GM12878 (cell line): Measurements from ENCODE around the gene PPP5C. TPM values are rescaled to one million over a fixed set of nuclear protein-coding genes. Genes with fewer than 3 reads are reported as not detected.
A peak's percentile ranks its signal among the peaks of the same experiment; 100 is the strongest.

Experiments used
- ATAC-seq: fragments of 200-7000 bp; cut with Tn5 transposase; 3 replicates; pipeline ENCODE4 v1.9.1; 2020; ENCODE audit warnings: mild to moderate bottlenecking, moderate library complexity
- BruUV-seq: library from RNA; stranded (reverse); fragments of 400-500 nt; replicated peaks from 2 replicates; lab custom pipeline; 2021; lab: Mats Ljungman, UMichigan
- CTCF ChIA-PET: fragments of 300-600 bp; sonication (Branson Sonifier 250); formaldehyde crosslinking; extraction: SDS; loops from one replicate; lab custom pipeline; 2021; ENCODE audit warnings: inconsistent platforms; lab: Yijun Ruan, JAX
- POLR2A ChIA-PET: fragments of 350-600 bp; formaldehyde crosslinking; extraction: SDS; loops from one replicate; lab custom pipeline; 2021; ENCODE audit warnings: inconsistent platforms; lab: Charles Lee
- RAD21 ChIA-PET: fragments of 300-600 bp; sonication (Branson Sonifier 250); formaldehyde crosslinking; loops from one replicate; lab custom pipeline; 2023; ENCODE audit warnings: antibody characterized with exemption; ENCODE audit not compliant: unreplicated experiment; lab: Charles Lee
- SMC1A ChIA-PET: fragments of 300-600 bp; sonication (Branson Sonifier 250); formaldehyde crosslinking; loops from one replicate; lab custom pipeline; 2023; ENCODE audit not compliant: unreplicated experiment, uncharacterized antibody; lab: Charles Lee
- DNase-seq: peaks from one replicate; pipeline ENCODE4 v3.0.0-alpha.2; 2011; ENCODE audit warnings: low read depth, low spot score
- FAIRE-seq: peaks from 3 replicates; lab custom pipeline; 2011; peaks lifted over from hg19 to GRCh38; lab: Jason Lieb, UNC
- H2AFZ ChIP-seq: 2 replicates; pipeline ENCODE4 v1.6.0; 2011; ENCODE audit warnings: low read depth, low read length, control low read depth; ENCODE audit not compliant: control insufficient read depth
- H3K27ac ChIP-seq: 2 replicates; pipeline ENCODE4 v1.5.1; 2011; ENCODE audit warnings: control low read depth; ENCODE audit not compliant: control insufficient read depth, insufficient read depth
- H3K27me3 ChIP-seq, 2 experiments: replicated peaks in 1 of 2; 2 replicates each; pipeline versions ENCODE4 v1.6.0 to v1.6.1; 2011; ENCODE audit warnings: low read length in 1 of 2; ENCODE audit not compliant: control insufficient read depth in 2 of 2, insufficient read depth in 2 of 2
- H3K36me3 ChIP-seq, 2 experiments: 2 replicates each; pipeline ENCODE4 v1.5.1; 2011; ENCODE audit warnings: low read length in 1 of 2; ENCODE audit not compliant: control insufficient read depth in 2 of 2, insufficient read depth in 2 of 2
- H3K4me1 ChIP-seq: 2 replicates; pipeline ENCODE4 v1.6.1; 2011; ENCODE audit warnings: mild to moderate bottlenecking, low read length, moderate library complexity, mixed read lengths; ENCODE audit not compliant: control insufficient read depth, insufficient read depth
- H3K4me2 ChIP-seq: 2 replicates; pipeline ENCODE4 v1.6.0; 2011; ENCODE audit warnings: control low read depth; ENCODE audit not compliant: control insufficient read depth, insufficient read depth
- H3K4me3 ChIP-seq: fragments of 200-600 bp; sonication (generic); 2 replicates; pipeline ENCODE4 v1.5.1; 2016
- H3K79me2 ChIP-seq: 2 replicates; pipeline ENCODE4 v1.6.0; 2011; ENCODE audit warnings: low read length; ENCODE audit not compliant: control insufficient read depth, insufficient read depth
- H3K9ac ChIP-seq: 2 replicates; pipeline ENCODE4 v1.8.0; 2011; ENCODE audit warnings: low read length, control low read depth, mixed read lengths; ENCODE audit not compliant: control insufficient read depth, insufficient read depth
- H3K9me3 ChIP-seq: replicated peaks from 3 replicates; pipeline ENCODE4 v1.5.1; 2011; ENCODE audit warnings: mild to moderate bottlenecking, low read length; ENCODE audit not compliant: control insufficient read depth, insufficient read depth
- H4K20me1 ChIP-seq: 2 replicates; pipeline ENCODE4 v1.6.0; 2011; ENCODE audit not compliant: control insufficient read depth, insufficient read depth
- ATF3 ChIP-seq: IDR thresholded peaks from 2 replicates; pipeline ENCODE4 v1.6.1; 2011; ENCODE audit warnings: low read depth, mild to moderate bottlenecking, low read length, moderate library complexity, borderline replicate concordance; ENCODE audit errors: extremely low read depth
- BHLHE40 ChIP-seq, 2 experiments: fragments of 450-650 bp in 1 of 2; IDR thresholded peaks; 2 replicates each; pipeline ENCODE4 v1.6.1; 2011 to 2017; ENCODE audit warnings: low read depth in 2 of 2, borderline replicate concordance in 1 of 2, improper control_type of control experiment in 1 of 2, low read length in 1 of 2, mild to moderate bottlenecking in 1 of 2
- BRCA1 ChIP-seq: IDR thresholded peaks from 2 replicates; pipeline ENCODE4 v1.6.1; 2011; ENCODE audit warnings: low read depth, low read length, improper control_type of control experiment
- CHD4 ChIP-seq: fragments of 200-600 bp; sonication (generic); IDR thresholded peaks from 2 replicates; pipeline ENCODE4 v1.6.1; 2016; ENCODE audit warnings: mild to moderate bottlenecking
- EED ChIP-seq: sonication (generic); IDR thresholded peaks from 2 replicates; pipeline ENCODE4 v1.6.1; 2016; ENCODE audit warnings: antibody characterized with exemption, low read depth
- EGR1 ChIP-seq, 2 experiments: IDR thresholded peaks; 1 replicate in 1 of 2; 2 replicates in 1 of 2; pipeline ENCODE4 v1.6.1; 2011 to 2012; ENCODE audit warnings: low read depth in 2 of 2, low read length in 2 of 2, borderline replicate concordance in 1 of 2, mild to moderate bottlenecking in 1 of 2, moderate library complexity in 1 of 2
- GATAD2B ChIP-seq: fragments of 450-650 bp; conservative IDR thresholded peaks from 2 replicates; pipeline ENCODE4 v1.6.1; 2017; ENCODE audit warnings: low read depth, mild to moderate bottlenecking, moderate library complexity
- HDAC2 ChIP-seq: fragments of 200-600 bp; sonication (generic); IDR thresholded peaks from 2 replicates; pipeline ENCODE4 v1.6.1; 2017
- HDAC6 ChIP-seq: fragments of 200-600 bp; sonication (generic); IDR thresholded peaks from one replicate; pipeline ENCODE4 v1.8.0; 2017; ENCODE audit warnings: antibody characterized with exemption; ENCODE audit not compliant: unreplicated experiment
- HDGF ChIP-seq: fragments of 450-650 bp; IDR thresholded peaks from 2 replicates; pipeline ENCODE4 v1.6.1; 2016; ENCODE audit warnings: antibody characterized with exemption
- IKZF2 ChIP-seq, 2 experiments: fragments of 450-650 bp; IDR thresholded peaks; 2 replicates each; pipeline ENCODE4 v1.6.1; 2017; ENCODE audit warnings: mild to moderate bottlenecking in 2 of 2, moderate library complexity in 2 of 2
- IRF3 ChIP-seq: fragments of 450-650 bp; IDR thresholded peaks from 2 replicates; pipeline ENCODE4 v1.6.1; 2014; ENCODE audit warnings: mild to moderate bottlenecking
- JUNB ChIP-seq: IDR thresholded peaks from 2 replicates; pipeline ENCODE4 v1.6.1; 2016; ENCODE audit warnings: antibody characterized with exemption, mild to moderate bottlenecking
- KLF5 ChIP-seq: fragments of 450-650 bp; IDR thresholded peaks from 2 replicates; pipeline ENCODE4 v1.6.1; 2014; ENCODE audit warnings: mild to moderate bottlenecking; ENCODE audit not compliant: partially characterized antibody
- MXI1 ChIP-seq: fragments of 150-350 bp; IDR thresholded peaks from 2 replicates; pipeline ENCODE4 v1.6.1; 2011; ENCODE audit warnings: low read depth, mild to moderate bottlenecking, inconsistent platforms, low read length, improper control_type of control experiment
- NFYB ChIP-seq: IDR thresholded peaks from 2 replicates; pipeline ENCODE4 v1.6.1; 2011; ENCODE audit warnings: low read depth, mild to moderate bottlenecking, low read length, improper control_type of control experiment, moderate library complexity; ENCODE audit not compliant: insufficient read depth
- PBX3 ChIP-seq: IDR thresholded peaks from 2 replicates; pipeline ENCODE4 v1.6.1; 2011; ENCODE audit warnings: mild to moderate bottlenecking, low read depth, low read length, moderate library complexity; ENCODE audit not compliant: insufficient replicate concordance
- POLR2AphosphoS2 ChIP-seq: IDR thresholded peaks from 2 replicates; pipeline ENCODE4 v1.6.1; 2011; ENCODE audit warnings: low read depth, mild to moderate bottlenecking, low read length, improper control_type of control experiment, moderate library complexity
- RELB ChIP-seq: fragments of 450-650 bp; IDR thresholded peaks from 2 replicates; pipeline ENCODE4 v1.6.1; 2017; ENCODE audit warnings: low read depth, mild to moderate bottlenecking, moderate library complexity
- SMAD1 ChIP-seq: fragments of 450-650 bp; IDR thresholded peaks from 2 replicates; pipeline ENCODE4 v1.6.1; 2018; ENCODE audit warnings: mild to moderate bottlenecking, low read depth; ENCODE audit not compliant: partially characterized antibody
- SPI1 ChIP-seq: IDR thresholded peaks from 2 replicates; pipeline ENCODE4 v1.6.1; 2011; ENCODE audit warnings: low read depth, mild to moderate bottlenecking, low read length, moderate library complexity, borderline replicate concordance; ENCODE audit not compliant: insufficient read depth
- TBL1XR1 ChIP-seq: IDR thresholded peaks from 2 replicates; pipeline ENCODE4 v1.6.1; 2012; ENCODE audit warnings: low read depth, low read length, improper control_type of control experiment
- WGBS: methylation state at CpG from one replicate; pipeline ENCODE4 v1.1.6; 2016; ENCODE audit warnings: low lambda C conversion rate; ENCODE audit not compliant: insufficient replicate concordance, insufficient coverage; ENCODE audit errors: missing lambda C conversion rate; 5-methylcytosine and 5-hydroxymethylcytosine counted together
- in situ Hi-C: fragments of 300-500 bp; cut with MboI; formaldehyde crosslinking; loops from 9 replicates; pipeline ENCODE4 v1.14.3; 2018; ENCODE audit warnings: mixed read lengths
- intact Hi-C: fragments of 100-400 bp; cut with micrococcal nuclease; formaldehyde crosslinking; loops from one replicate; pipeline ENCODE4 v1.14.2; 2022; ENCODE audit not compliant: unreplicated experiment
- polyA plus RNA-seq, 11 experiments: library from polyadenylated mRNA; depleted of rRNA in 4 of 11; unstranded in 6 of 11; stranded (reverse) in 5 of 11; fragments of >200 nt; fragmentation: Nextera tagmentation in 4 of 11; fragmentation: Illumina TruSeq in 1 of 11; extraction: Ambion mirVana in 4 of 11; extraction: Trizol in 1 of 11; gene quantifications; 1 replicate in 1 of 11; 2 replicates in 10 of 11; pipeline versions ENCODE4 v1.2.1 to v1.2.3, GENCODE V29; 2011 to 2016; ENCODE audit warnings: inconsistent platforms in 2 of 11, missing spikeins in 2 of 11, low read depth in 1 of 11
- total RNA-seq, 4 experiments: library from RNA; depleted of rRNA in 3 of 4; stranded (reverse); fragments of >200 nt in 3 of 4; fragmentation: Illumina TruSeq in 1 of 4; extraction: Trizol in 1 of 4; gene quantifications; 2 replicates each; pipeline versions ENCODE4 v1.2.1 to v1.2.3, GENCODE V29; 2013 to 2021

The PPP5C gene
- total and polyA plus RNA-seq, 10 of the 15 experiments (the other 5 are each of a cell fraction or from before 2014, with no cell fraction given), result 1.1 to 154 (median 94.5) TPM

GRCh38 chr19:46350758-46351159 is 3.9 kb downstream of the PPP5C start:
- peak; percentile 51 for DNase-seq
- BruUV-seq, result TSS peak; percentile 84
- Histone ChIP-seq H3K36me3 (peaks cover 4 to 20% of the 10 kb centered on the region in 2 experiments; a peak in 3 of 4 replicates), H3K9ac (peak overlapping the region; percentile 81), H2AFZ (peak overlapping the region; percentile 59), H3K4me1 (peaks cover 56% of the 10 kb centered on the region), H3K79me2 (peaks cover 67% of the 10 kb centered on the region), H3K4me3 (peak overlapping the region; percentile 59), H3K4me2 (peak overlapping the region; percentile 77), H4K20me1 (no peaks in the 10 kb centered on the region), H3K27me3 (no peaks in the 10 kb centered on the region), H3K9me3 (no peaks in the 10 kb centered on the region), H3K27ac (peak overlapping the region; percentile 95)
- 0% methylated on average over 8 of the region's 8 CpGs for WGBS
- peak; percentile 87 for FAIRE-seq
- SMC1A ChIA-PET, result interaction anchor here (1.2 kb wide), 1 partner anchor 11 kb away, joined by 3 read pairs; no protein-coding TSS in a partner anchor
- peak; percentile 58 for ATAC-seq
- CTCF ChIA-PET, result interaction anchor here (0.9 kb wide), 1 partner anchor 45 kb away, joined by 4 read pairs; no protein-coding TSS in a partner anchor
- POLR2A ChIA-PET, result no interaction called here
- intact Hi-C loops (no loop called here), in situ Hi-C loops (no loop called here)
- RAD21 ChIA-PET, result no interaction called here
- TF ChIP-seq HDGF, result no peak
- TF ChIP-seq MXI1, result peak; percentile 87
- no peak for TF ChIP-seq EGR1 (IDR thresholded peaks at IDR 0.05; ENCODE audit: borderline replicate concordance in 1 of 2, low read depth in 2 of 2, low read length in 2 of 2)
- no peak for TF ChIP-seq IRF3
- TF ChIP-seq KLF5, result no peak
- TF ChIP-seq NFYB, result no peak
- no peak for TF ChIP-seq ATF3
- no peak for TF ChIP-seq HDAC6
- TF ChIP-seq BHLHE40 (IDR thresholded peaks at IDR 0.05; ENCODE audit: borderline replicate concordance in 1 of 2, low read depth in 2 of 2, low read length in 1 of 2), result peak; percentile 82 to 83; a peak in 3 of 4 replicates
- no peak for TF ChIP-seq BRCA1
- TF ChIP-seq JUNB, result no peak
- peak in 1 of 2 experiments; percentile 34; a peak in 1 of 4 replicates for TF ChIP-seq IKZF2 (IDR thresholded peaks at IDR 0.05)
- TF ChIP-seq EED, result no peak
- no peak for TF ChIP-seq POLR2AphosphoS2
- TF ChIP-seq HDAC2, result no peak
- no peak for TF ChIP-seq CHD4
- TF ChIP-seq TBL1XR1, result peak; percentile 7; the same call in 1 of the 2 replicates
- no peak for TF ChIP-seq PBX3
- peak; percentile 45 for TF ChIP-seq SMAD1
- TF ChIP-seq GATAD2B, result peak; percentile 36; the same call in 1 of the 2 replicates
- peak; percentile 23 for TF ChIP-seq RELB
- no peak for TF ChIP-seq SPI1
